HG03097 (cell line): ENCODE results near the gene TOX2.

Experiments used
- ATAC-seq: cut with Tn5 transposase; IDR thresholded peaks from one replicate; pipeline ENCODE4 v1.9.1; 2021; ENCODE audit not compliant: unreplicated experiment, low FRiP score

Gene TOX2

DNA sequence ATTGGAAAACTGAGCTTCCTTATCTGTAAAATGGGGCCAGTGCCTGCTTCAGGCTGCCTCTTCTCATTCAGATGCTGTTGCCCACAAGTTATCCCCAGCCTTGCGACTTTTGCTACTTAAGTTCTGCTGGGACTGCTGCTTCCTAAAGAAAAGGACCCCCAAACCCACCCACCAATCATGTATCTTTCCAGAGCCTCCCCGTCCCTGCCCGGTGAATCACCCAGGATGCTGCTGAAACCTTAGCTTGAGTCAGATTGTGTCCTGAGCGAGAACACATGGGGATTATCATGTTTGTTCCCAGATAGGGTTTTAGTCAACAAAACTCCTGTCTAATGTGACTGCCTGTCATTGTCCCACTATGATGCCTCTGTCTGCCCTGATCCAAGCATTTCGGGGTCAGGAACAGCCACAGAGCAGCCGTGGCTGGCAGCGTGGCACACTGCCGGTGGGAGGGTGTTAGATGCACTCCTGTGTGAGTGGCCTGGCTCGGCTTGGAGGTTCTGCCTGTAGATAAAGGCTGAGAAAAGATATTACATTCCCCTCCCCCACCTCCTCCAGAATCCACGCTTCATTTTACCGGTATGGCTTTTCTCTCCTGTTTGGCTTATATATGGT lies 79.9 kb downstream of the TOX2 start:
- no peak for ATAC-seq

DNA sequence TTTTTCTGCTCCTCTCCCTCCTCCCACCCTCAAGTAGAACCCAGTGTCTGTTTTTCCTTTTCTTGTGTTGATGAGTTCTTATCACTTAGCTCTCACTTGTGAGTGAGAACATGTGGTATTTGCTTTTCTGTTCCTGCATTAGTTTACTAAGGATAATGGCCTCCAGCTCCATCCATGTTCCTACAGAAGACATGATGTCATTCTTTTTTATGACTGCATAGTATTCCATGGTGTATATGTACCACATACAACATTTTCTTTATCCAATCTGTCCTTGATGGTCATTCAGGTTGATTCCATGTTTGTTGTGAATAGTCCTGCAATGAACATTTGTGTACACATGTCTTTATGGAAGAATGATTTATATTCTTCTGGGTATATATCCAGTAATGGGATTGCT lies 81.0 kb downstream of the TOX2 start:
- ATAC-seq = no peak

DNA sequence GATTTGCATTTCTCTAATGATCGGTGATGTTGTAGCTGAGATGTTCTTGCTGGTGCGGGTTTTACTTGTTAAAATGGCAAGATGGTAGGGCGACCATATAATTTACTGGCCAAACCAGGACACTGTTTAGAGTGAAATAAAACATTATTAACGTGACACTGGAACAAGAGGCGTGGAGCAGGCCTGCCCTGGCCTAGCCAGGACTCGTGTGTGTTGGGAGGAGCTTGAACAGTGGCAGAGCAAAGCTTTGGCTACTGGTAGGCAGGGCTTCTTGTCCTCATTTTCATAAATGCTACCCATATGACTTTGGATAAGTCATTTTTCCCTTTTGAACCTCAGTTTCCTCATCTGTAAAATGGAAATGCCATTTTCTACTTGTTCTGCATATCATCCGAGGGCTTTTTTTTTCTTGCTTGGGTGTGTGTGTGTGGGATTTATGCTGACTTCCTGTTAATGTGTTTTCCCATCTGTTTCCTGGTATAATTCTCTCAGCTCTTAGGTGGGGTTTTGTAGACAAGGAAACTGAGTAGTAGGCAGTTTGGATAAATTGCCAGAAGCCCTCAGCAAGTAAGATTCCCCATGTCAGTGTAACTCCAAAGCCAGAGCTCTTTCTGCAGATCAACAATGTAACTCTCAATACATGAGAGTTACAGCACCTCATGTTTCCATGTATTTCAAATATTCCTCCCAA lies 81.7 kb downstream of the TOX2 start:
- no peak for ATAC-seq

DNA sequence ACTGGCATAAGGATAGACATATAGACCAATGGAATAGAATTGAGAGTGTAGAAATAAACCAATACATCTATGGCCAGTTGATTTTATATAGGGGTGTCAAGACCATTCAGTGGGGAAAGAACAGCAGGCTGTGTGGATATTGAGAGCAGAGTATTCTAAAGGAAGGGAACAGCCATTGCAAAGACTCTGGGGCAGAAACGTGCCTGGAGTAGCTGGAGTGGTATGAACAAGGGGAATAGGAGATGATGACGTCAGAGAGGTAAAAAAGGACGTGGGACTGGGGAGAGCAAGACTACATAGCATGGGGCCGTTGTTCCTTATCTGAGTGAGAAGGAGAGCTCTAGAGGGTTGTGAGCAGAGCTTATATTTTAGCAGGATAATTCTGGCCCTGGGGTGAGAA lies 85.2 kb downstream of the TOX2 start:
- no peak for ATAC-seq

GRCh38 chr20:44001667-44002596 lies 87.3 kb downstream of the TOX2 start:
- ATAC-seq = no peak

- no peak for ATAC-seq
Measured at GRCh38 chr20:44002861-44003260, 88.2 kb downstream of the TOX2 start.

DNA sequence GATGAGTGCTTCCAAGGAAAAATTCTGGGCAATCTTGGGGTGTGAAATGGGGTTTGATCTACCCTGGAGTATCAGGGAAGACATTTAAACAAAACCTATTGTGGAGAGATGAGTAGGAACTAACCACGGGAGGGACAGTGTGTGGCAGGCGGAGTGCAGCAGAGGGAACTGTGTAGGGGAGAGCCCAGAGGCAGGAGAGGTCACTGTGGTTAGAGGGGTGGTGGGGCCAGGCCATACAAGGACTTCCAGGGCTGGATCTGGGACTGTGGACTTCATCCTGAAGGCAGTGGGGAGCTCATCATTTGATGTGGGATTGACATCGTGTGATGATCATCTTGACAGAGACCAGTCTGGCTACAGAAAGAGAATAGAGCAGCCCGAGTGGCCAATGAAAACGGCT lies 89.0 kb downstream of the TOX2 start:
- no peak for ATAC-seq

GRCh38 chr20:44004306-44004915 lies 89.8 kb downstream of the TOX2 start:
- no peak for ATAC-seq

DNA sequence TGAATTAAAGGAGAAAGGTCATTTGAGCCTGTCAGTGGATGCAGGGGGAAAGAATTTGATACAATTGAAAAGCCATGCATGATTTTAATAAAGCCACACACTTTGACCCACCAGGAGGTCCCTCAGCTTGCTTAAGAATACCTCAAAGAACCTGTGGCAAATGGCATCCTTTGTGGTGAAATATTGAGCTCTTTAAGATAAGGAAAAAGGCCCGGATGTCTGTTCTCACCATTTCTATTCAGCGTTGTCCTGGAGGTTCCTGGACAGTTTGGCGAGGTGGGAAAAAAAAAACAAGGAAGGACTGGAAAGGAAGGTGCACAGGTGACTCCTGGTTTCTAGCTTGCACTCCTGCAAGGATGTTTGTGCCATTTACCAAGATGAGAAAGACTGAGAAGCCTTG lies 91.0 kb downstream of the TOX2 start:
- no peak for ATAC-seq

DNA sequence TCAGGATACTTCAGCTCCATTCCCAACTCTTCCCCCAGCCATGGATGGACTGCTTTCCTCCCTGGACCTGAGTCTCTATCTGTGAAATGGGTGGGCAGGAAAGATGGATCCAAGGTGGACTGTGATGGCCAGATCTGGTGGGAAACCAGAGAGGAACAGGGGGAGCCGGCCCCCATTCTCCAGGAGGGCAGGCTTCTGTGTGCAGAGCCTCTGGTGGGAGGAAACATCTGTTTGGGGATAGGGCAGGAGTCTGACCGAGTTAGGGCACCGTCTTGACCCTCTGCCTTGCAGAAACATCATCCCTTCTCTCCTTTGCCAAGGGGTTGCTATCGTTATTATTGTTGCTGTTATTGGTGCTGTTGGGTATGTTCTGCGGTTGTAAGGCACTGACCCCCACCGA lies 91.5 kb downstream of the TOX2 start:
- ATAC-seq = no peak

DNA sequence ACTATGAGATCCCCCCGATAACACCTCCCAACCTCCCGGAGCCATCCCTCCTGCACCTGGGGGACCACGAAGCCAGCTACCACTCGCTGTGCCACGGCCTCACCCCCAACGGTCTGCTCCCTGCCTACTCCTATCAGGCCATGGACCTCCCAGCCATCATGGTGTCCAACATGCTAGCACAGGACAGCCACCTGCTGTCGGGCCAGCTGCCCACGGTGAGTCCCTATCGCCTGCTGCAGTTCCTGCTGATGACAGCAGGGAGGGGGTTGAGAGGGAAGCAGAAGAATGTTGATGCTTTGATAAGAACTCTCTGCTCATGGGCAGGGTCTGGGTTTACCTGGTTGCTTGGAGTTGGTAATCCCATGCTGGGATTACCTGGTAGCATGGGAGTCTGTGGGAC lies 91.9 kb downstream of the TOX2 start:
- no peak for ATAC-seq

DNA sequence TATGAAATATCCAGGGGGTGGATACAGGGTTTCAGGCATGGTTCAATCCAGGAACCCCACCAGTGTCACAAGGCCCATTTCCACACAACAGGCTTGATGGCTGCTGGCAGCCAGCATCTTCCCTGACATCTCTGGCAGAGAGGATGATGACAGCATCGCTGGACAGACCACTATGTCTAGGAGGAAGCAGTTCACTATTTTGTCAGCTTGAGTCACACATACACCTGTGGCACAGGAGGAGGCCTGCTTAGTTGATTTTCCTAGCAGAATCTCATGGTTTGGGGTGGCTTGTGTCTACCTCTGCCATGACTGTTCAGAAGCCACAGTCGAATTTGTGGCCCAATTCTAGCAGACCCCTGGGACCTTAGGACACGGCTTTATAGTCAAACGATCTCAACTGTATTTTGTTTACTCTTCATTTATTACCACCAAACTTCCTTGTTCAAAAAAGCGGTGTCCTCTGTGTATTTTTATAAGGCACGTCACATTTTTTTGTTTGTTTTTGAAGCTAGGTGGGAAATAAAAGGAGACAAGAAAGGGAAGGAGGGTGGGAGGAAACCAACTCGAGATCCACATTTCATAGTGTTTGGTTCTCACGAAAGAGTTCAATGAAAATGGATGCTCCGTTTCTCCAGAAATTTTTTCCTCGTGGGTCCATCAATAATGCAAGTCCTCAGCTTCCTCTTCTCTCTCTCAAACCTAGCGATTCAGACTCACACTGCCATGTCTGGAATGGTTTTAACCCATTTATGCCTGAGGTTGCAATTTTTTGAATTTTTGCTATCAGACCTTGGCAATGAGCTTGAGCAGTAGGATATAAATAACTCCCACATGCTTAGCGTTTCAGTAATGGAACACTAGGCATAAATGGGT lies 94.4 kb downstream of the TOX2 start:
- ATAC-seq = no peak

GRCh38 chr20:44009679-44009992 lies 95.0 kb downstream of the TOX2 start:
- ATAC-seq = no peak

DNA sequence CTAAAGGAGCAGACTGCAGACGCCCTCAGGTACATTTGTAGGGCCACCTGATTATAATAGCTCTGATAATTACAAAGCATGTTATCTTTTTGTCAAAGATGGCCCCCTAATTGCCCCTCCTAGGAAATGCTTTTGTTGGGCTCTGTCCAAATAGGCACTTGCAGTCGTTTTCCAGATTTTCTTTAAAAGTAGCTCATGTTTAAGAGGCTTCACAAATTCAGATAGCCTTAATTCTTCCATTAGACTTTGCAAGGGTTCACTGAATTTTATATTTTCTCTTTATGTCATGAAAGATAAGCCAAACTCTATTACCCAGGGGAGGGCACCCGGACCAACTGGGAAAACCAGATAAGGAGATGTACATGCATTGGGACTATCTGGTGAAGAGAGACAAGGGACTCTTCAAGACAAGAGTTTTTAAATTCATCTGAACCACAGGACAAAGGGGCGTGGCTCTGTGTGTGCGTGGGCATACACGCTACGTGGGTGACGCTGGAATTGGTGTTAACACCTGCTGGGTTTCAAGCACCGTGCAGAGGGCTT lies 95.6 kb downstream of the TOX2 start:
- no peak for ATAC-seq

- no peak for ATAC-seq
Measured at GRCh38 chr20:44011251-44011940, 96.7 kb downstream of the TOX2 start.

DNA sequence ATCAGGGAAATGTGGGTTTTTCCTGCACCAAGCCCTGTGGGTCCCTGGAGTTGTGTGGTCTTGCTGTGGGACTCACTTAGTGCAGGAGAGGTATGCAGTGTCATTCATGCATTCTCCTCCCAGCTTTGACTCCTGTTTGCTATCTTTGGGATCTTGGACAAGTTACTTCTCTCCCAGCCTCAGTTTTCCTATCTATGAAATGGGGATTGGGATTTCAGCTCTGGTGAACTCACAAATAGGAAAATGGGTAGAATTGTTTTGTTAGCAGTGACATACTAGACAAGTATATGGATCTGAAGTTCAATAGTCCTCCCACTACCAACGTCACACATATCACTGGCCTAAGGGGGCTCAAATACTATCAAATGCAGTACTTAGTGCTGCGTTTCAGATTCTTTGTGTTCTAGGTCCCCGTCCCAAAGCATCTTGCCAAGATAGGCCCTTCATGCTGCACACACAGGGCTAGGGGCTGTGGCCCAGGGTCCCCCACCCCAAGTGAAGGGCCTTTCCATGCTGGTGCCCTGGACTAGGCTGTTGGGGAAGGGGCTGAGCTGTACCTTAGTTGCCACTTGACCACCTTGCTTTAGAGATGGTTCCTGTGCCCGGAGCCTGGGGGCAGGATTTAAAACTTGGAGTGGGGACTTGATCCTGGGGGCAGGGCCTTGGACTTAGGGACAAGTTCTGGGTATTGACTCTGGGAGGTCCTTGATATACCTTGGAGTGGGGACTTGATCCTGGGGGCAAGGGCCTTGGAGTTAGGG lies 98.0 kb downstream of the TOX2 start:
- no peak for ATAC-seq

DNA sequence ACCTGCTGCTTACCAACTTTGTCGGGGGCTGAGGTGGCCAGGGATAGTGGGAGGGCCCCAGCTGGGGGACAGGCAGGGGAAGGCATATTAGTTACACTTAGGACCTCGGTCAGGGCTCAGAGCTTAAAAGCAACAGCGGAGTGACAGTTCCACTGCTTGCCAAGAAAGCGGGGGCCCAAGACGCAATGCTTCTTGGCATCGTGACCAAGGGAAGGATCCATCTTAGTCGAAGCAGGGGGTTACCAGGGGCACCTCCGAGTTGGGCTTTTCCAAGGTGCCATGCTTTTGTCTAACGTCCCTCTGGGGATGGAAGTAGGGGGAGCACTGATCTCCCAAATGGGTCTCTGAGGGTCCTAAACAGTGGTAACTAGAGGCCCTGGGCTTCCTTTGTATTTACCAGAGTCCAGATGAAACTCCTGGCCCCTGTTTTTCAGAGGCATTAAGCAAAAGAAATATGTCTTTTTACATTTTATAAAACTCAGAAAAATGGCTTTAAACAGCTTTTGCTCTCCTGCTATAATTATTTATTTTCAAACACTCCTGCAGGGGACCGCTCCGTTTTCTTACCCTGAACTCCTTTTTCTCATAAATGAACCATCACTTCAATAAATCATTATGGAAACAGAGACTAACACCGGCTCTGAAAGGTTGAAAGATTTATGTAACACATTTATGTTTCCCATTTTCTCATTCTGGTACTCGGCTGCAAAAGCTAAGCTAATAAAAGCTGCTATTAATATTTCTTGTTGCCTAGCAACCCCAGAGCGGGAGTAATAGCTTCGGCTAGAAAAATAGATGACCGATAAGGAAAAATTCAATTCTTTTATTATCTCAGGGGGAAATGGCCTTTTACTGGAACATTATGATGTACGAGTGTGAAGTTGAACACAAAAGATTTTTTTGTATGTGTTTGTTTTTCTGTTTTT lies 100.4 kb downstream of the TOX2 start:
- ATAC-seq = no peak

DNA sequence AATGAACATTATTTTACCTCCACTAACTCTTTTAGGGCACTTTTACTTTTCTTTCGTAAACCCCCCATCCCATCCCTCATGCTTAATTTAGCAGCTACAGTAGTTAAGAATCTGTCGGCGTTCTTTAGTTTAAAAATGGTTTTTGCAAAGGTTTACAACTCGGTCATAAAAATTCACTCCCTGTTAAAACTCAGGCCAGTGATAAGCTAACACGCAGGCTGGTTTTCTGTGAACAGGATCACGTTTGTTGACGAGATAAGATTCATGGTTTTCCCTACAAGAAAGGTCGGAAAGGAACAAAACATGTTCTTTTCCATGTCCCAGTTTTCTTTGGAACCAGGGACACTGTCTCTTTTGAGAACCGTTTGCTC lies 101.1 kb downstream of the TOX2 start:
- no peak for ATAC-seq
